ENCODE measurements around the gene CLEC1A. TPM values are rescaled to one million over a fixed set of nuclear protein-coding genes. Genes with fewer than 3 reads are reported as not detected.

The CLEC1A gene
- total RNA-seq, 1 experiment from 2014 or later = not detected

Other genes with a start within 250 kb of the CLEC1A start
- 4.7 and 11.5 TPM in 2 replicates for gene CLEC2B, start 229.6 kb downstream of the CLEC1A start, total RNA-seq (2014; rRNA removed; shearing (Covaris generic); ENCODE audit: low replicate concordance)
- gene KLRF2, start 217.5 kb downstream of the CLEC1A start, total RNA-seq (2014; rRNA removed; shearing (Covaris generic); ENCODE audit: low replicate concordance) = not detected in 2 replicates
- not detected in 2 replicates for gene CLEC2A, start 166.6 kb downstream of the CLEC1A start, total RNA-seq (2014; rRNA removed; shearing (Covaris generic); ENCODE audit: low replicate concordance)
- gene CLEC12A, start 127.6 kb downstream of the CLEC1A start, total RNA-seq (2014; rRNA removed; shearing (Covaris generic); ENCODE audit: low replicate concordance) = not detected in 2 replicates
- gene CLEC1B, start 99.9 kb downstream of the CLEC1A start, total RNA-seq (2014; rRNA removed; shearing (Covaris generic); ENCODE audit: low replicate concordance) = not detected in 2 replicates
- gene CLEC12B, start 88.4 kb downstream of the CLEC1A start, total RNA-seq (2014; rRNA removed; shearing (Covaris generic); ENCODE audit: low replicate concordance) = not detected in 2 replicates
- not detected in 2 replicates for gene CLEC9A, start 68.3 kb downstream of the CLEC1A start, total RNA-seq (2014; rRNA removed; shearing (Covaris generic); ENCODE audit: low replicate concordance)
- not detected in 2 replicates for gene CLEC7A, start 31.2 kb upstream of the CLEC1A start, total RNA-seq (2014; rRNA removed; shearing (Covaris generic); ENCODE audit: low replicate concordance)
- not detected in 2 replicates for gene OLR1, start 73.1 kb upstream of the CLEC1A start, total RNA-seq (2014; rRNA removed; shearing (Covaris generic); ENCODE audit: low replicate concordance)
- 2.8 TPM in 1 of 2 replicates, not detected in the other for gene TMEM52B, start 80.0 kb upstream of the CLEC1A start, total RNA-seq (2014; rRNA removed; shearing (Covaris generic); ENCODE audit: low replicate concordance)
- 83.6 and 160 TPM in 2 replicates for gene GABARAPL1, start 113.9 kb upstream of the CLEC1A start, total RNA-seq (2014; rRNA removed; shearing (Covaris generic); ENCODE audit: low replicate concordance)
- not detected in 2 replicates for gene KLRD1, start 208.9 kb upstream of the CLEC1A start, total RNA-seq (2014; rRNA removed; shearing (Covaris generic); ENCODE audit: low replicate concordance)